ENCODE results near the gene ATR.

- TF ChIP-seq CTCF (conservative IDR thresholded peaks at IDR 0.05; ENCODE audit: low read depth, low read length) = no peak
- no peak for TF ChIP-seq EZH2 (IDR thresholded peaks at IDR 0.05; ENCODE audit: borderline replicate concordance, low read depth, low read length, poor library complexity, severe bottlenecking)
Measured at GRCh38 chr3:142502187-142502985, 76.1 kb downstream of the ATR start.
